Dermis blood vessel endothelial cell (primary cell): ENCODE results near the gene PLCG1. TPM values are rescaled to one million over a fixed set of nuclear protein-coding genes. Genes with fewer than 3 reads are reported as not detected.
"Not testable (repeated sequence)": the region's sequence is repeated elsewhere in the genome, so short reads cannot be mapped to it uniquely, and the experiment has no call there.

Experiments
- DNase-seq: peaks from one replicate; pipeline ENCODE4 v3.0.0; 2010
- total RNA-seq: library from RNA; depleted of rRNA; stranded (reverse); fragments of >200 nt; gene quantifications from 2 replicates; pipeline ENCODE4 v1.2.3, GENCODE V29; 2014

Gene PLCG1
- total RNA-seq: 188 TPM in 2 replicates

GRCh38 chr20:41136680-41137613 is at the start of gene PLCG1:
Gene PLCG1 (plus strand): TSS chr20:41137543. CDS start chr20:41137642, 99 bp downstream.
- peak; percentile 91 for DNase-seq

- no peak for DNase-seq
These were observed 49.6 kb upstream of the PLCG1 start for GRCh38 chr20:41087777-41088176.

DNA sequence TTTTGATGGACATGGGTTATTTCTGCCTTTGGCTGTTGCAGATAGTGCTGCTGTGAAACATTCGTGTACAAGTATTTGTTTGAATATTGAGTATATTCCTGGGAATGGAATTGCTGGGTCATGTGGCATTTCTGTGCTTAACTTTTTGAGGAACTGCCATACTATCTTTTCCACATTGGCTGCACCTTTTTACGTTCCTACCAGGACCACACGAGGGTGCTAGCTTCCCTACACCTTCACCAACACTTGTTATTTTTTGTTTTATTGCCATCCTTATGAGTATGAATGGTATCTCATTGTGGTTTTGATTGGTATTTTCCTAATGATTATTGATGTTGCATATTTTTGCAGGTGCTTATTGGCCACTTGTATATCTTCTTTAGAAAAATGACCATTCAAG is 47.8 kb upstream of the PLCG1 start:
- no peak for DNase-seq

DNA sequence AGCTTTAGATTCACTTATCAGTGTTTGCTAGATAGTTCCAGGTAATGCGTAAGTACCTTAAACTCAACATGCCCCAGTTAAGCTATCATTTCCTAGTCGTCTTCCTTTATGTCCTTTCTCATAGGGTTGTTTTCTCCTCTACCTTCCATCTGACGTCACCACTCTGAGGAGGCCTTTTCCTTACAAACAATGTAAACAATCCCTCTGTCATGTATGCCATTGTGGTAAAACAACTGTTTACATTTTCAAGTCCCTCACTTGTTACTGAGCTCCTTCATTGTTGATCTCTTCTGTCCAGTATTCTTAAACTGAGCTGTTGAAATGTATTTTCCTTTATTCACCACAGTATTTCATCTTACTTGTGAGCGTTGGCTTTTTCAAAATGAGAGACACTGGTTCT is 45.4 kb upstream of the PLCG1 start:
- DNase-seq: no peak

DNA sequence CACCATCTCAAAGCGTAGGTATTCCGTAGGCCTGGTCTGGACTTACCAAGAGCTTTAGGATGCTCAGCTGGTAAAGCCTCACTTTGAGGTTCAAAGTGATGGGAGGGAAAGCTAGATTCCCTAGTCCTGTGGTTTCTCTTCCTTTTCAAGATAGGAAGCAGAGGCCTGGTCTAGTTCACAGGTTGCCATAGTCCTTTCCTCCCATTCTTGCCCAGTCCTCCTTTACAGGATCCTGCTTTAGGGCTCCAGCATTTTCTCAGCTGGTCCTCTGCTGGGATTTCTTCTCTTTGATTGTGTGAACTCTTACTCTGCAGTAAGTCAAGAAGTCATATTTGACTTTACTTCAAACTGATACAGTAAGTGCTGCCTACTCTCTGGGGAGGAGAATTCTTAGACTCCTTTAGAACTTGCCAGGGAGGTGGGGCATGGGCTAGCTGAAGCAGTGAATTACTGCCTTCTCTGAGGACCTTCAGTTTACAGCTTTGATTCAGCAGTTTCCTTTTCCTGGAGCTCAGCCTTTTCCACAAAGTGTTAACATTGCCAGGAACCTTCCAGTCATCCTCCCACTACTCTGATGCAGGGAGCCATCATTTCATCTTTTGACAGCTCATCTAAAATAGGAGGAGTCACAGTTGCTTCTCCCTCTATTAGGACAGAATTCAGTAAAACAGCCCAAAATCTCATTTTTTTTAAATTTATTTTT is 42.8 kb upstream of the PLCG1 start:
- DNase-seq: peak; percentile 49

DNA sequence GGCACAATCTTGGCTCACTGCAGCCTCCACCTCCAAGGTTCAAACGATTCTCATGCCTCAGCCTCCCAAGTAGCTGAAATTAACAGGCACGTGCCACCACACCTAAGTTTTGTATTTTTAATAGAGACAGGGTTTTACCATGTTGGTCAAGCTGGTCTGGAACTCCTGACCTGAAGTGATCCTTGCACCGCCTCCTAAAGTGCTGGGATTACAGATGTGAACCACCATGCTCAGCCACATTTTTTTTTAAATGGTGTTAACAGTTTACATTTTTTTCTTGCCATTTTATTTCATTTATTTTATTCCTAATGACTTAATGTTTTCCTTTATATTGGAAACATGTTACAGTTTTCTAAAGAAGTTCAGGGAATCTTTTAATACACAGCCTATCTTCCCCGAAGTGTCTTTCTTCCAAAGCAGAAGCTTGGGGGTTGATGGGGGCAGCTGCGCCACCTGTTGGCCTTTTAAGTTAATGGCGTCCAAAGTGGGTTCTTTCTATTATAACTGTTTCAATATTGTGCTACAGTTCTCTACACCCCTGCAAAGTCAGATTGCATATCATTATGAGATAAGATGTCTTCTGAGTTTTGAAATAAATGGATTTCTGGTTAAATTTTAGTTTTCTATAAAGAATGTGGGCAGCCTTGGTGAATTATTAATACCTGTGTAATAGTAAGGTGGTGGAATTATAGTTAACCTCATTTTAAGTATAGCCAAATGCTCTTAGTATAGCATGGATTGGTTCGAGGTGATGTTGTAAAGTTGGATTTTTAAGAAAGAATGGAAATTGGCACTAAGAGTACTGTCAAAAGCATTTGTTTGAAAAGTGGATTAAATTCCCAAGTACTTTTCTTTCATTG is 42.0 kb upstream of the PLCG1 start:
- DNase-seq: peak; percentile 82

GRCh38 chr20:41098703-41099250 is 38.6 kb upstream of the PLCG1 start:
- DNase-seq: no peak

DNA sequence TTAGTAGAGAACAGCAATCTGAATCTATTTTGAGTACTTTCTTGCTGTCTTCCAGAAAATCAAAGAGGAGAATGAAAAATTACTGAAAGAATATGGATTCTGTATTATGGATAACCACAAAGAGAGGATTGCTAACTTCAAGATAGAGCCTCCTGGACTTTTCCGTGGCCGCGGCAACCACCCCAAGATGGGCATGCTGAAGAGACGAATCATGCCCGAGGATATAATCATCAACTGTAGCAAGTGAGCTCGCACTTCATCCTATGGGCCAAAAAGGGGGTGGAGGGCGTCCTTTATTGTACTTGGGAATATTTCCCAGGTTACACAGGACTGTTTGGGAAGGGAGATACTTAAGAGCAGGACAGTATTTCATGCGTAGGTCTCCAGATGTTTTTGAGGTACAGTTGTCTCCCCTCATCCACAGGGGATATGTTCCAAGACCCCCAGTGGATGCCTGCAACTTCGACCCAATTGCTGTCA is 37.3 kb upstream of the PLCG1 start:
- DNase-seq: no peak

DNA sequence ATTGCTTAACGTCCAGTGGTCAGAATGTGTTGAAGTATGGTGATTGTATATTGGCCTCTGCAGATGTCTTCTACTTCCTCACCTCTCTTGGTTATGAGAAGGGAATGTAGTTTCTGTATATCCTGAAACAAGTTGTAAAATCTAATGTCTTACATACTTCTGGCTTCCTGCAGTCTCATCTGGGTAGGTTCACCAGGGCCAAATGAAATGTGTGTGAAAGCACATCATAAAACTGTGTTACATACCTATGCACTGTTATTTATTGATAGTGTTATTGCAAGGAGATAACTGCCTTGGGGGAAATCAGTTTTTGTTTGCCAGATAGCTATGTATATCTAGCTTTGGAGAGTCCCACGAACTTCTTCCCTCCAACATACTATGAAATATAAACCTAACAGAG is 35.7 kb upstream of the PLCG1 start:
- DNase-seq: no peak

DNA sequence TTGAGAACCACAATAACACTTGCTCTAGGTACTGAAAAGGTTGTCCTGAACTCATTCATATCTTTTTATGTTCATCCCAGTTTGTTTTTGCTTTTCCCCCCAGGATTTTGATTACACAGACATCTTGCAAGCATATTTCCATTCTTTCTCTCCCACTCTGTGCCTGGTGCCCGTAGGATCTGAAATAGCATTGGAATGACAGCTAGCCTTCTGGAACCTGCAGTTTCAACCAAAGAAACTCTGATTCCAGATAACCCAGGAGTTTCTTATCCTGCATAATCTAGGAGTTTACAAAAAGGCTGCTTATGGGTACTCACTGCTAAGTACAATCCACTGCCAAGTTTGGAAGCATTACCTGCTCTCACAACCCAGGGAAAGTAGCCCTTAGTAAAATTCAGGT is 28.8 kb upstream of the PLCG1 start:
- DNase-seq: no peak

GRCh38 chr20:41110012-41110411 is 27.3 kb upstream of the PLCG1 start:
- DNase-seq: no peak

DNA sequence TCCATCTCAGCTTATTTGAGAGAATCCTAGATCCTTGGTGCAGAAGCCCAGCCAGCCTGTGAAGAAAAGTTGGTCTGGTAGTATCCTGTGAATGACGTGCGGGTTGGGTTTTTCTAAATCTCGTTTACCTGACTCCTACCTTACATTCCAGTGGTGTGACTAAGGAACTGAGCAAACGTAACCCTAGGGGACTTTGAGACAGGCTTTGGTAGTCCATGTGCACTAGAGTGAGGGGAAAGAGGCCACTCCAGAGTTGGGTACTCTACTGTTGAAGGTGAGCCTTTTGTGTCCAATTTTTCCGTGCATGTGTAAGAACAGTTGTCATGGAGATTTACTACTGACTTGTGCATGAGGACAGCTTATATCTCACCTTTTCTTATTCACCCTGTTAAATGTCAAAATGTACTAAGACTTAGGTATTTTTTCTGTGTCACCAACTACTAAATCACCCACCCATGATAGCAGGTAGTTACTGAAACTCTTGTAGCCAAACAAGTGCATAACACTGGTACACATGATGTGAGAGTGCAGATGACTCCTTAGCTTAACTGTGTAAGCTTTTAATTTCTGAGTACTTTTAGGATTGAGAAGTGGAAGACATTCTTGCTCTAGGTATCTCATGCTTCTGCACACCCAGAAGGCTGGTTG is 26.3 kb upstream of the PLCG1 start:
- DNase-seq: no peak

DNA sequence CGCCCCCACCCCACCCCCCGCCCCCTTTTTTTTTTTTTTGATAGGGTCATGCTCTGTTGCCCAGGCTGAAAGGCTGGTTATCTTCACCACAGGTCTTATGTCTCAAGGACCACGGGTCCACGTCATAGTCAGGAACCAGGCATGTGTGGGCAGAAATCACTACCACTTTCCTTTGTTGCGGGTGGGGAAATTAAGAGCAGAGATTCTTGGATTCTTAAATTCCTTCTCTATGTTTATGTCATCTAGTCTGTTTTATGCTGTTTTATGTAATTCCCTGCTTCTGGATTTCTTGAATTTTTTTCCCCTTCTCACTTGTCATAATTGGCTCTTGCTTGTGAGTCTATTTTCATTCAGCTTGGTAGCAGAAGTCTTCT is 25.8 kb upstream of the PLCG1 start:
- DNase-seq: no peak

- DNase-seq: no peak
These were observed 20.9 kb upstream of the PLCG1 start for GRCh38 chr20:41116282-41116956.

DNA sequence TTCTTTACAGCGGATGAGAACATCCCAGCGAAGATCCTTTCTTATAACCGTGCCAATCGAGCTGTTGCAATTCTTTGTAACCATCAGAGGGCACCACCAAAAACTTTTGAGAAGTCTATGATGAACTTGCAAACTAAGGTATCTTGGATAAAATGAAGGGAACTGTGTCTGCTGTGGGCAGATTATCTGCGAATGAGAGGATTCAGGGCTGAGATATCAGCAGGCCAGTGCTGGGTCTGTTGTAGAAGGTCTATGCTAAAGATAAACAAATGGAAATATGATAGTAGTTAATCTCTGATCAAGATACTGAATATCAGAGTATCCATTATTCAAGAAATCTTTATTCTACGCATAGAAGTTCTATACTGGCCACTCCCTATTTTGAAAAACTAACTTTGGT is 19.2 kb upstream of the PLCG1 start:
- not testable (repeated sequence) for DNase-seq

- DNase-seq: peak; percentile 50
These were observed 18.7 kb upstream of the PLCG1 start for GRCh38 chr20:41118632-41119031.

- no peak for DNase-seq
These were observed 17.5 kb upstream of the PLCG1 start for GRCh38 chr20:41119614-41120561.

GRCh38 chr20:41121399-41121798 is 15.9 kb upstream of the PLCG1 start:
- DNase-seq: no peak

DNA sequence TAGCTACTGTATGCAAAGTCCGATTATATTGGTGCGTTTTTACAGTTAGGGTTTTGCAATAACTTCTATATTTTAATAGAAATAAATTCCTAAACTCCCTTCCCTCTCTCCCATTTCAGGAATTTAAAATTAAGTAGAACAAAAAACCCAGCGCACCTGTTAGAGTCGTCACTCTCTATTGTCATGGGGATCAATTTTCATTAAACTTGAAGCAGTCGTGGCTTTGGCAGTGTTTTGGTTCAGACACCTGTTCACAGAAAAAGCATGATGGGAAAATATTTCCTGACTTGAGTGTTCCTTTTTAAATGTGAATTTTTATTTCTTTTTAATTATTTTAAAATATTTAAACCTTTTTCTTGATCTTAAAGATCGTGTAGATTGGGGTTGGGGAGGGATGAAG is 13.7 kb upstream of the PLCG1 start:
- DNase-seq: no peak

GRCh38 chr20:41124451-41125094 is 12.8 kb upstream of the PLCG1 start:
- no peak for DNase-seq
